ENCODE data around the gene CSTF2.

DNA sequence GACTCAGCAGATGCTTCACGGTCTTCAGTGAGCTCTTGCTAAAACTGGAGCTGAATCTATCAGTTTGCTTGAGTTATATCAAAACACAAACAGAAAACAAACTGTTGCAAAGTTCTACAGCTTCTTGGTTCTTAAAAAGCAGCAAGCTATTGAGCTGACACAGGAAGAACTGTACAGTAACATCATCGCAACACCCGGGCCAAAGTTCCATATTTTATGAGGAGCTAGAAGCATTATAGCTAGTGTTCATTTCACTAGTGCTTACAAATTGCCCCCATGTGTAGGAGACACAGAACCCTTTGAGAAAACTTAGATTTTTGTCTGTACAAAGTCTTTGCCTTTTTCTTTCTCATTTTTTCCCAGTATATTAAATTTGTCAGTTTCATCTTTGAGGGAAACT, 17.3 kb upstream of the CSTF2 start:
- TF ChIP-seq, protein P1, sequence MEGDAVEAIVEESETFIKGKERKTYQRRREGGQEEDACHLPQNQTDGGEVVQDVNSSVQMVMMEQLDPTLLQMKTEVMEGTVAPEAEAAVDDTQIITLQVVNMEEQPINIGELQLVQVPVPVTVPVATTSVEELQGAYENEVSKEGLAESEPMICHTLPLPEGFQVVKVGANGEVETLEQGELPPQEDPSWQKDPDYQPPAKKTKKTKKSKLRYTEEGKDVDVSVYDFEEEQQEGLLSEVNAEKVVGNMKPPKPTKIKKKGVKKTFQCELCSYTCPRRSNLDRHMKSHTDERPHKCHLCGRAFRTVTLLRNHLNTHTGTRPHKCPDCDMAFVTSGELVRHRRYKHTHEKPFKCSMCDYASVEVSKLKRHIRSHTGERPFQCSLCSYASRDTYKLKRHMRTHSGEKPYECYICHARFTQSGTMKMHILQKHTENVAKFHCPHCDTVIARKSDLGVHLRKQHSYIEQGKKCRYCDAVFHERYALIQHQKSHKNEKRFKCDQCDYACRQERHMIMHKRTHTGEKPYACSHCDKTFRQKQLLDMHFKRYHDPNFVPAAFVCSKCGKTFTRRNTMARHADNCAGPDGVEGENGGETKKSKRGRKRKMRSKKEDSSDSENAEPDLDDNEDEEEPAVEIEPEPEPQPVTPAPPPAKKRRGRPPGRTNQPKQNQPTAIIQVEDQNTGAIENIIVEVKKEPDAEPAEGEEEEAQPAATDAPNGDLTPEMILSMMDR (IDR thresholded peaks at IDR 0.05): no peak
- TF ChIP-seq POLR2A (IDR thresholded peaks at IDR 0.05): no peak
